ENCODE measurements around the gene TPST1.

DNA sequence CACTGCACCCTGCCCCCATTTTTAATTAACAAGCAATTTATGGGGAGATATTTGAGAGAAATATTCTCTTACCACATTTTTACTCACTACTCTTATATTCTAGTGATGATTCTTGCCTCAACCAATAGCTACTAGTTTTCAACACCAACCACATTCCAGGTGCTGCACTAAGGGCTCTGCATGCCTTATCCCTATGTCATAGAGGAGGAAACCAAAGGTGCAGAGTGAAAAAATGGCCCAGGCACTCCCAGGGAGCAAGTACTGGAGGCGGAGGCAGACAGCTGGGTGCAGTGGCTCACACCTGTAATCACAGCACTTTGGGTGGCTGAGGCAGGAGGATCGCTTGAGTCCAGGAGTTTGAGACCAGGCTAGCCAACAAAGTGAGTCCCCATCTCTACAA lies 35.5 kb upstream of the TPST1 start:
- TF ChIP-seq POLR2A (IDR thresholded peaks at IDR 0.05; ENCODE audit: low read depth), result no peak
- TF ChIP-seq, protein P1, sequence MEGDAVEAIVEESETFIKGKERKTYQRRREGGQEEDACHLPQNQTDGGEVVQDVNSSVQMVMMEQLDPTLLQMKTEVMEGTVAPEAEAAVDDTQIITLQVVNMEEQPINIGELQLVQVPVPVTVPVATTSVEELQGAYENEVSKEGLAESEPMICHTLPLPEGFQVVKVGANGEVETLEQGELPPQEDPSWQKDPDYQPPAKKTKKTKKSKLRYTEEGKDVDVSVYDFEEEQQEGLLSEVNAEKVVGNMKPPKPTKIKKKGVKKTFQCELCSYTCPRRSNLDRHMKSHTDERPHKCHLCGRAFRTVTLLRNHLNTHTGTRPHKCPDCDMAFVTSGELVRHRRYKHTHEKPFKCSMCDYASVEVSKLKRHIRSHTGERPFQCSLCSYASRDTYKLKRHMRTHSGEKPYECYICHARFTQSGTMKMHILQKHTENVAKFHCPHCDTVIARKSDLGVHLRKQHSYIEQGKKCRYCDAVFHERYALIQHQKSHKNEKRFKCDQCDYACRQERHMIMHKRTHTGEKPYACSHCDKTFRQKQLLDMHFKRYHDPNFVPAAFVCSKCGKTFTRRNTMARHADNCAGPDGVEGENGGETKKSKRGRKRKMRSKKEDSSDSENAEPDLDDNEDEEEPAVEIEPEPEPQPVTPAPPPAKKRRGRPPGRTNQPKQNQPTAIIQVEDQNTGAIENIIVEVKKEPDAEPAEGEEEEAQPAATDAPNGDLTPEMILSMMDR (IDR thresholded peaks at IDR 0.05), result no peak
- TF ChIP-seq POLR2AphosphoS5 (IDR thresholded peaks at IDR 0.05), result no peak
- TF ChIP-seq EP300 (IDR thresholded peaks at IDR 0.05), result no peak
